ENCODE data around the gene XRCC2.

GRCh38 chr7:152619027-152619739 is 56.8 kb downstream of the XRCC2 start:
- TF ChIP-seq, protein P1, sequence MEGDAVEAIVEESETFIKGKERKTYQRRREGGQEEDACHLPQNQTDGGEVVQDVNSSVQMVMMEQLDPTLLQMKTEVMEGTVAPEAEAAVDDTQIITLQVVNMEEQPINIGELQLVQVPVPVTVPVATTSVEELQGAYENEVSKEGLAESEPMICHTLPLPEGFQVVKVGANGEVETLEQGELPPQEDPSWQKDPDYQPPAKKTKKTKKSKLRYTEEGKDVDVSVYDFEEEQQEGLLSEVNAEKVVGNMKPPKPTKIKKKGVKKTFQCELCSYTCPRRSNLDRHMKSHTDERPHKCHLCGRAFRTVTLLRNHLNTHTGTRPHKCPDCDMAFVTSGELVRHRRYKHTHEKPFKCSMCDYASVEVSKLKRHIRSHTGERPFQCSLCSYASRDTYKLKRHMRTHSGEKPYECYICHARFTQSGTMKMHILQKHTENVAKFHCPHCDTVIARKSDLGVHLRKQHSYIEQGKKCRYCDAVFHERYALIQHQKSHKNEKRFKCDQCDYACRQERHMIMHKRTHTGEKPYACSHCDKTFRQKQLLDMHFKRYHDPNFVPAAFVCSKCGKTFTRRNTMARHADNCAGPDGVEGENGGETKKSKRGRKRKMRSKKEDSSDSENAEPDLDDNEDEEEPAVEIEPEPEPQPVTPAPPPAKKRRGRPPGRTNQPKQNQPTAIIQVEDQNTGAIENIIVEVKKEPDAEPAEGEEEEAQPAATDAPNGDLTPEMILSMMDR (conservative IDR thresholded peaks at IDR 0.05; ENCODE audit: low read depth, low read length): no peak
- no peak for TF ChIP-seq RAD21 (IDR thresholded peaks at IDR 0.05; ENCODE audit: low read length)
- TF ChIP-seq CHD1 (IDR thresholded peaks at IDR 0.05; ENCODE audit: low read depth, low read length): no peak

Measured in IMR-90 (cell line).